ENCODE data around the gene PLEKHA8.

Gene PLEKHA8

GRCh38 chr7:30028216-30028748 lies at the start of gene PLEKHA8:
Gene PLEKHA8, plus strand, starts transcription at chr7:30028412. Its CDS starts 351 bp downstream, at chr7:30028763.
- DNase-seq (ENCODE audit: low read depth): peak; percentile 72

- DNase-seq (ENCODE audit: low read depth): no peak
These were observed 48.1 kb upstream of the PLEKHA8 start for GRCh38 chr7:29980151-29980550.

GRCh38 chr7:29987083-29987482 lies 41.1 kb upstream of the PLEKHA8 start:
- DNase-seq (ENCODE audit: low read depth): no peak

- DNase-seq (ENCODE audit: low read depth): no peak
These were observed 40.3 kb upstream of the PLEKHA8 start for GRCh38 chr7:29987811-29988317.

- DNase-seq (ENCODE audit: low read depth): no peak
These were observed 39.6 kb upstream of the PLEKHA8 start for GRCh38 chr7:29988424-29989256.

GRCh38 chr7:29989257-29989995 lies 38.8 kb upstream of the PLEKHA8 start, which contains the start of gene SCRN1:
Gene SCRN1, minus strand, starts transcription at chr7:29989801. Its CDS starts 20,734 bp downstream, at chr7:29969067.
- no peak for DNase-seq (ENCODE audit: low read depth)

GRCh38 chr7:29990931-29991330 lies 37.3 kb upstream of the PLEKHA8 start:
- DNase-seq (ENCODE audit: low read depth): no peak

- DNase-seq (ENCODE audit: low read depth): no peak
These were observed 36.3 kb upstream of the PLEKHA8 start for GRCh38 chr7:29991937-29992336.

GRCh38 chr7:29993140-29993539 lies 35.1 kb upstream of the PLEKHA8 start:
- DNase-seq (ENCODE audit: low read depth): no peak

- DNase-seq (ENCODE audit: low read depth): no peak
These were observed 32.6 kb upstream of the PLEKHA8 start for GRCh38 chr7:29995652-29996051.

GRCh38 chr7:29996321-29996720 lies 31.9 kb upstream of the PLEKHA8 start:
- no peak for DNase-seq (ENCODE audit: low read depth)

GRCh38 chr7:29998489-29998888 lies 29.7 kb upstream of the PLEKHA8 start:
- DNase-seq (ENCODE audit: low read depth): no peak

GRCh38 chr7:30001998-30002397 lies 26.2 kb upstream of the PLEKHA8 start:
- DNase-seq (ENCODE audit: low read depth): no peak

GRCh38 chr7:30003098-30003497 lies 25.1 kb upstream of the PLEKHA8 start:
- no peak for DNase-seq (ENCODE audit: low read depth)

- no peak for DNase-seq (ENCODE audit: low read depth)
These were observed 22.7 kb upstream of the PLEKHA8 start for GRCh38 chr7:30005464-30005863.

- DNase-seq (ENCODE audit: low read depth): no peak
These were observed 18.2 kb upstream of the PLEKHA8 start for GRCh38 chr7:30010021-30010420.

GRCh38 chr7:30012757-30013156 lies 15.5 kb upstream of the PLEKHA8 start:
- DNase-seq (ENCODE audit: low read depth): no peak

- no peak for DNase-seq (ENCODE audit: low read depth)
These were observed 9.8 kb upstream of the PLEKHA8 start for GRCh38 chr7:30018451-30018850.

- no peak for DNase-seq (ENCODE audit: low read depth)
These were observed 8.8 kb upstream of the PLEKHA8 start for GRCh38 chr7:30019387-30019786.

- DNase-seq (ENCODE audit: low read depth): no peak
These were observed 8.3 kb upstream of the PLEKHA8 start for GRCh38 chr7:30019960-30020359.

GRCh38 chr7:30020535-30020934 lies 7.7 kb upstream of the PLEKHA8 start:
- DNase-seq (ENCODE audit: low read depth): no peak

- no peak for DNase-seq (ENCODE audit: low read depth)
These were observed 5.2 kb upstream of the PLEKHA8 start for GRCh38 chr7:30022991-30023390.

GRCh38 chr7:30023524-30023923 lies 4.7 kb upstream of the PLEKHA8 start:
- no peak for DNase-seq (ENCODE audit: low read depth)
